ENCODE results near the gene VCAM1.
"Not testable (repeated sequence)": the region's sequence is repeated elsewhere in the genome, so short reads cannot be mapped to it uniquely, and the experiment has no call there.

VCAM1 gene

GRCh38 chr1:100730130-100730529 lies 10.6 kb downstream of the VCAM1 start:
- DNase-seq = no peak

GRCh38 chr1:100731309-100731708 lies 11.8 kb downstream of the VCAM1 start:
- no peak for DNase-seq

- DNase-seq = no peak
These were observed 12.2 kb downstream of the VCAM1 start for GRCh38 chr1:100731758-100732157.

GRCh38 chr1:100734676-100735075 lies 15.1 kb downstream of the VCAM1 start:
- no peak for DNase-seq

- DNase-seq = no peak
These were observed 15.7 kb downstream of the VCAM1 start for GRCh38 chr1:100735244-100735643.

- DNase-seq = no peak
These were observed 16.8 kb downstream of the VCAM1 start for GRCh38 chr1:100736324-100736723.

- DNase-seq = no peak
These were observed 17.2 kb downstream of the VCAM1 start for GRCh38 chr1:100736746-100737145.

GRCh38 chr1:100746542-100746932 lies 27.0 kb downstream of the VCAM1 start:
- DNase-seq = no peak

- DNase-seq = no peak
These were observed 28.2 kb downstream of the VCAM1 start for GRCh38 chr1:100747771-100748170.

GRCh38 chr1:100750005-100750885 lies 30.7 kb downstream of the VCAM1 start:
- no peak for DNase-seq

- DNase-seq = no peak
These were observed 33.2 kb downstream of the VCAM1 start for GRCh38 chr1:100752791-100753190.

GRCh38 chr1:100757946-100758345 lies 38.4 kb downstream of the VCAM1 start:
- DNase-seq = no peak

- DNase-seq = no peak
These were observed 39.6 kb downstream of the VCAM1 start for GRCh38 chr1:100759188-100759587.

GRCh38 chr1:100760511-100760910 lies 41.0 kb downstream of the VCAM1 start:
- DNase-seq = no peak

- no peak for DNase-seq
These were observed 42.9 kb downstream of the VCAM1 start for GRCh38 chr1:100762461-100762860.

GRCh38 chr1:100767176-100767890 lies 47.8 kb downstream of the VCAM1 start:
- DNase-seq = no peak

- DNase-seq = no peak
These were observed 49.8 kb downstream of the VCAM1 start for GRCh38 chr1:100769323-100769722.

GRCh38 chr1:100769906-100770646 lies 50.5 kb downstream of the VCAM1 start:
- DNase-seq = no peak

- DNase-seq = no peak
These were observed 53.9 kb downstream of the VCAM1 start for GRCh38 chr1:100773444-100773843.

GRCh38 chr1:100774370-100774769 lies 54.8 kb downstream of the VCAM1 start:
- no peak for DNase-seq

- DNase-seq = no peak
These were observed 55.9 kb downstream of the VCAM1 start for GRCh38 chr1:100775483-100775882.

GRCh38 chr1:100778748-100779147 lies 59.2 kb downstream of the VCAM1 start:
- DNase-seq = no peak

GRCh38 chr1:100780814-100781213 lies 61.3 kb downstream of the VCAM1 start:
- DNase-seq = no peak

GRCh38 chr1:100781728-100782127 lies 62.2 kb downstream of the VCAM1 start:
- DNase-seq = not testable (repeated sequence)

All from activated effector memory CD4-positive, alpha-beta T cell treated with Interleukin-2 at 50 U/mL for 16 hours (primary cell).